ENCODE data around the gene AZI2.

AZI2 gene

GRCh38 chr3:28348629-28349468 is at the start of gene AZI2, which contains the start of gene ZCWPW2:
Gene AZI2 (minus strand): TSS chr3:28348824. CDS start chr3:28340617, 8,207 bp downstream.
Gene ZCWPW2 (plus strand): TSS chr3:28348721. CDS start chr3:28413069, 64,348 bp downstream.
- peak; percentile 88 to 89 for DNase-seq (ENCODE audit: low read depth in 2 of 2)

GRCh38 chr3:28388978-28389377 is 40.4 kb upstream of the AZI2 start:
- DNase-seq (ENCODE audit: low read depth in 2 of 2): no peak

GRCh38 chr3:28386049-28386448 is 37.4 kb upstream of the AZI2 start:
- DNase-seq (ENCODE audit: low read depth in 2 of 2): no peak

- no peak for DNase-seq (ENCODE audit: low read depth in 2 of 2)
Observed at GRCh38 chr3:28376424-28376823, 27.8 kb upstream of the AZI2 start.

- no peak for DNase-seq (ENCODE audit: low read depth in 2 of 2)
Observed at GRCh38 chr3:28349469-28350000, 911 bp upstream of the AZI2 start.

- DNase-seq (ENCODE audit: low read depth in 2 of 2): no peak
Observed at GRCh38 chr3:28348265-28348628, 377 bp downstream of the AZI2 start.

GRCh38 chr3:28347374-28348264 is 1.0 kb downstream of the AZI2 start:
- DNase-seq (ENCODE audit: low read depth in 2 of 2): no peak

GRCh38 chr3:28345690-28346089 is 2.9 kb downstream of the AZI2 start:
- DNase-seq (ENCODE audit: low read depth in 2 of 2): no peak

- DNase-seq (ENCODE audit: low read depth in 2 of 2): no peak
Observed at GRCh38 chr3:28343144-28343543, 5.5 kb downstream of the AZI2 start.

GRCh38 chr3:28337230-28337629 is 11.4 kb downstream of the AZI2 start:
- no peak for DNase-seq (ENCODE audit: low read depth in 2 of 2)

GRCh38 chr3:28335246-28335645 is 13.4 kb downstream of the AZI2 start:
- no peak for DNase-seq (ENCODE audit: low read depth in 2 of 2)

GRCh38 chr3:28334552-28334951 is 14.1 kb downstream of the AZI2 start:
- no peak for DNase-seq (ENCODE audit: low read depth in 2 of 2)

GRCh38 chr3:28328188-28329151 is 20.2 kb downstream of the AZI2 start:
- no peak for DNase-seq (ENCODE audit: low read depth in 2 of 2)

GRCh38 chr3:28326458-28326926 is 22.1 kb downstream of the AZI2 start:
- DNase-seq (ENCODE audit: low read depth in 2 of 2): peak in 1 of 2 donors; percentile 24

- DNase-seq (ENCODE audit: low read depth in 2 of 2): no peak
Observed at GRCh38 chr3:28322464-28322863, 26.2 kb downstream of the AZI2 start.

GRCh38 chr3:28320981-28321380 is 27.6 kb downstream of the AZI2 start:
- DNase-seq (ENCODE audit: low read depth in 2 of 2): no peak

- DNase-seq (ENCODE audit: low read depth in 2 of 2): no peak
Observed at GRCh38 chr3:28317438-28318022, 31.1 kb downstream of the AZI2 start.

- DNase-seq (ENCODE audit: low read depth in 2 of 2): no peak
Observed at GRCh38 chr3:28316226-28316625, 32.4 kb downstream of the AZI2 start.

- DNase-seq (ENCODE audit: low read depth in 2 of 2): no peak
Observed at GRCh38 chr3:28315711-28316110, 32.9 kb downstream of the AZI2 start.

GRCh38 chr3:28308196-28308595 is 40.4 kb downstream of the AZI2 start:
- no peak for DNase-seq (ENCODE audit: low read depth in 2 of 2)

- DNase-seq (ENCODE audit: low read depth in 2 of 2): no peak
Observed at GRCh38 chr3:28301688-28302087, 46.9 kb downstream of the AZI2 start.

Measured in stimulated activated CD8-positive, alpha-beta memory T cell treated with anti-CD3 and anti-CD28 coated beads, Interleukin-15, amount 100 ng/mL, for 48 hours (primary cell).